HCEC 1CT (cell line): Measurements from ENCODE around the gene ZNF107.

Experiments
- DNase-seq: peaks from one replicate; pipeline ENCODE4 v3.0.0-alpha.2; 2017

ZNF107 gene

GRCh38 chr7:64665980-64666662 lies at the start of gene ZNF107:
Gene ZNF107 (plus strand): TSS chr7:64666133. CDS start chr7:64666283, 150 bp downstream.
- peak; percentile 91 for DNase-seq

- DNase-seq = peak; percentile 3
Measured at GRCh38 chr7:64618785-64619456, 47.0 kb upstream of the ZNF107 start.

- DNase-seq = no peak
Measured at GRCh38 chr7:64619705-64620104, 46.2 kb upstream of the ZNF107 start.

GRCh38 chr7:64621656-64622055 lies 44.3 kb upstream of the ZNF107 start:
- no peak for DNase-seq

- DNase-seq = no peak
Measured at GRCh38 chr7:64625114-64626082, 40.5 kb upstream of the ZNF107 start.

- no peak for DNase-seq
Measured at GRCh38 chr7:64626083-64626469, 39.9 kb upstream of the ZNF107 start.

GRCh38 chr7:64626557-64626956 lies 39.4 kb upstream of the ZNF107 start:
- DNase-seq = no peak

GRCh38 chr7:64628192-64628591 lies 37.7 kb upstream of the ZNF107 start:
- DNase-seq = no peak

GRCh38 chr7:64628721-64629120 lies 37.2 kb upstream of the ZNF107 start:
- no peak for DNase-seq

- DNase-seq = peak; percentile 6
Measured at GRCh38 chr7:64630496-64630895, 35.4 kb upstream of the ZNF107 start.

GRCh38 chr7:64632029-64632428 lies 33.9 kb upstream of the ZNF107 start:
- DNase-seq = no peak

- DNase-seq = no peak
Measured at GRCh38 chr7:64633401-64633800, 32.5 kb upstream of the ZNF107 start.

GRCh38 chr7:64634406-64635062 lies 31.4 kb upstream of the ZNF107 start:
- DNase-seq = no peak

GRCh38 chr7:64636386-64636785 lies 29.5 kb upstream of the ZNF107 start:
- no peak for DNase-seq

GRCh38 chr7:64637521-64638445 lies 28.1 kb upstream of the ZNF107 start:
- DNase-seq = no peak

- no peak for DNase-seq
Measured at GRCh38 chr7:64638822-64639221, 27.1 kb upstream of the ZNF107 start.

- no peak for DNase-seq
Measured at GRCh38 chr7:64639267-64640001, 26.5 kb upstream of the ZNF107 start.

- no peak for DNase-seq
Measured at GRCh38 chr7:64640504-64640903, 25.4 kb upstream of the ZNF107 start.

GRCh38 chr7:64642046-64642445 lies 23.9 kb upstream of the ZNF107 start:
- DNase-seq = no peak

- DNase-seq = no peak
Measured at GRCh38 chr7:64642875-64643274, 23.1 kb upstream of the ZNF107 start.

- DNase-seq = no peak
Measured at GRCh38 chr7:64643566-64643965, 22.4 kb upstream of the ZNF107 start.
